MCF 10A (cell line): Measurements from ENCODE around the gene NDUFC2. TPM values are rescaled to one million over a fixed set of nuclear protein-coding genes. Genes with fewer than 3 reads are reported as not detected.

Experiments used
- BruUV-seq: library from RNA; stranded (reverse); fragments of 400-500 nt; replicated peaks from 2 replicates; lab custom pipeline; 2021; lab: Mats Ljungman, UMichigan
- CTCF ChIA-PET: fragments of 300-600 bp; sonication (Branson Sonifier 250); formaldehyde crosslinking; extraction: SDS; loops from one replicate; lab custom pipeline; 2021; ENCODE audit warnings: antibody characterized with exemption, inconsistent platforms; lab: Yijun Ruan, JAX
- POLR2A ChIA-PET: fragments of 300-600, 350-650 bp; sonication (Branson Sonifier 250); formaldehyde crosslinking; extraction: SDS; loops from one replicate; lab custom pipeline; 2020; ENCODE audit warnings: antibody characterized with exemption, inconsistent platforms; lab: Yijun Ruan, JAX
- DNase-seq: peaks from one replicate; pipeline ENCODE4 v3.0.0-alpha.2; 2018; ENCODE audit not compliant: unreplicated experiment
- H3K27ac Mint-ChIP-seq: one replicate; pipeline ENCODE4 v1.8.0; 2022; ENCODE audit warnings: mild to moderate bottlenecking, low read depth, mixed read lengths; ENCODE audit not compliant: unreplicated experiment
- H3K27me3 Mint-ChIP-seq: one replicate; pipeline ENCODE4 v1.8.0; 2022; ENCODE audit warnings: mixed read lengths; ENCODE audit not compliant: insufficient read depth, unreplicated experiment
- H3K36me3 Mint-ChIP-seq: one replicate; pipeline ENCODE4 v1.8.0; 2022; ENCODE audit warnings: mild to moderate bottlenecking, moderate library complexity, mixed read lengths; ENCODE audit not compliant: insufficient read depth, unreplicated experiment
- H3K4me1 Mint-ChIP-seq: one replicate; pipeline ENCODE4 v1.8.0; 2022; ENCODE audit warnings: mixed read lengths; ENCODE audit not compliant: insufficient read depth, unreplicated experiment
- H3K4me3 Mint-ChIP-seq: one replicate; pipeline ENCODE4 v1.8.0; 2022; ENCODE audit warnings: mild to moderate bottlenecking, moderate library complexity, mixed read lengths; ENCODE audit not compliant: unreplicated experiment
- H3K9me3 Mint-ChIP-seq: one replicate; pipeline ENCODE4 v1.8.0; 2022; ENCODE audit warnings: mixed read lengths; ENCODE audit not compliant: unreplicated experiment
- intact Hi-C: fragments of 100-400 bp; cut with micrococcal nuclease; formaldehyde crosslinking; loops from 2 replicates; pipeline ENCODE4 v1.14.1; 2022
- total RNA-seq: library from RNA; stranded (reverse); gene quantifications from 2 replicates; pipeline ENCODE4 v1.2.3, GENCODE V29; 2022
- TF ChIP-seq, protein P1 (sequence below): fragments of 200-600 bp; IDR thresholded peaks from one replicate; pipeline ENCODE4 v1.8.0; 2022; ENCODE audit warnings: antibody characterized with exemption, mild to moderate bottlenecking; ENCODE audit not compliant: unreplicated experiment

Gene NDUFC2
- total RNA-seq, 1 experiment from 2014 or later: 186 TPM

DNA sequence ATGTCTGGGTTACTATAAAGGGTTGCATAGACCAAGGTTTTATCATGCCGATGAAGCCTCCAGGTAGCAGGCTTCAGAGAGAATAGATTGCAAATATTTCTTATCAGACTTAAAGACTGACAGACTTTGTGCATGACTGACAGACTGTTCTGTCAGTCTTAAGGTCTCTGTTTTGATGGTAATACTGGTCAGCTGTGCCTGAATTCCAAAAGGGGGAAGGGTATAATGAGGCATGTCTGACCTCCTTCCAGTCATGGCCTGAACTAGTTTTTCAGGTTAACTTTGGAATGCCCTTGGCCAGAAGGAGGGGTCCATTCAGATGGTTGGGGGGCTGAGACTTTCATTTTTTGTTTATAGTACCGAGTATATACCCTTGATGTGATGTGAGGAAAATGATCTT, 51.9 kb downstream of the NDUFC2 start:
- Mint-ChIP-seq H3K27ac (no peak overlapping the region), H3K27me3 (no peaks in the 10 kb centered on the region), H3K4me3 (no peak overlapping the region), H3K9me3 (no peaks in the 10 kb centered on the region), H3K36me3 (peaks cover 5% of the 10 kb centered on the region), H3K4me1 (peaks cover 18% of the 10 kb centered on the region)
- no TSS peak for BruUV-seq
- CTCF ChIA-PET: interaction anchor here (0.7 to 1.2 kb wide), 3 partner anchors 9 to 18 kb away, joined by 3 read pairs; no protein-coding TSS in a partner anchor
- POLR2A ChIA-PET: no interaction called here
- intact Hi-C loops: no loop called here
- TF ChIP-seq, protein P1, sequence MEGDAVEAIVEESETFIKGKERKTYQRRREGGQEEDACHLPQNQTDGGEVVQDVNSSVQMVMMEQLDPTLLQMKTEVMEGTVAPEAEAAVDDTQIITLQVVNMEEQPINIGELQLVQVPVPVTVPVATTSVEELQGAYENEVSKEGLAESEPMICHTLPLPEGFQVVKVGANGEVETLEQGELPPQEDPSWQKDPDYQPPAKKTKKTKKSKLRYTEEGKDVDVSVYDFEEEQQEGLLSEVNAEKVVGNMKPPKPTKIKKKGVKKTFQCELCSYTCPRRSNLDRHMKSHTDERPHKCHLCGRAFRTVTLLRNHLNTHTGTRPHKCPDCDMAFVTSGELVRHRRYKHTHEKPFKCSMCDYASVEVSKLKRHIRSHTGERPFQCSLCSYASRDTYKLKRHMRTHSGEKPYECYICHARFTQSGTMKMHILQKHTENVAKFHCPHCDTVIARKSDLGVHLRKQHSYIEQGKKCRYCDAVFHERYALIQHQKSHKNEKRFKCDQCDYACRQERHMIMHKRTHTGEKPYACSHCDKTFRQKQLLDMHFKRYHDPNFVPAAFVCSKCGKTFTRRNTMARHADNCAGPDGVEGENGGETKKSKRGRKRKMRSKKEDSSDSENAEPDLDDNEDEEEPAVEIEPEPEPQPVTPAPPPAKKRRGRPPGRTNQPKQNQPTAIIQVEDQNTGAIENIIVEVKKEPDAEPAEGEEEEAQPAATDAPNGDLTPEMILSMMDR: no peak
- no peak for DNase-seq

GRCh38 chr11:78025378-78025777, 54.3 kb downstream of the NDUFC2 start:
- H3K9me3 Mint-ChIP-seq: no peaks in the 10 kb centered on the region
- ChIA-PET POLR2A (no interaction called here), CTCF (interaction anchor here (1.1 to 1.3 kb wide), 2 partner anchors 17 to 21 kb away, joined by 3 read pairs; no protein-coding TSS in a partner anchor)
- no peak for DNase-seq
- intact Hi-C loops: no loop called here
- TF ChIP-seq, protein P1: no peak
- H3K4me3 Mint-ChIP-seq: no peak overlapping the region
- peaks cover 5% of the 10 kb centered on the region for H3K36me3 Mint-ChIP-seq
- H3K27ac Mint-ChIP-seq: no peak overlapping the region
- BruUV-seq: no TSS peak
- peaks cover 26% of the 10 kb centered on the region for H3K4me1 Mint-ChIP-seq
- H3K27me3 Mint-ChIP-seq: no peaks in the 10 kb centered on the region

DNA sequence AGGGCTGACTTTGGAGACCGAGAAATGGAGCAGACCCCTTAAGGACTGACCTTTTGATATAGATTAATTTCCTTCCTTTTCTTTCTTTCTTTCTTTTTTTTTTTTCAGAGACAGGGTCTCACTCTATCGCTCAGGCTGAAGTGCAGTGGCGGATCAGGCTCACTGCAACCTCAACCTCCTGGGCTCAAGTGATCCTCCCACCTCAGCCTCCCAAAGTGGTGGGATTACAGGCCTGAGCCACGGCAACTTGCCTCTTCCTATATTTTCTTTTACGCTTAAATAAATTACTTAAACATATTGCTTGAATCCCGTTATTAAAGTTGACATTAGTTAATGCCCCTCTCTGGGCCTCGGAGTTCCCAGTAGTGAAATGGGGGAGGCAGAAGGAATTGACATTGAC, 56.2 kb downstream of the NDUFC2 start:
- Mint-ChIP-seq H3K4me3 (peak overlapping the region; percentile 77), H3K27ac (peak overlapping the region; percentile 60), H3K27me3 (no peaks in the 10 kb centered on the region), H3K36me3 (peaks cover 2% of the 10 kb centered on the region), H3K9me3 (no peaks in the 10 kb centered on the region), H3K4me1 (peaks cover 27% of the 10 kb centered on the region)
- BruUV-seq: no TSS peak
- CTCF ChIA-PET: interaction anchor here (0.5 kb wide), 1 partner anchor 206 kb away, joined by 5 read pairs; no protein-coding TSS in a partner anchor
- no peak for DNase-seq
- intact Hi-C loops: no loop called here
- POLR2A ChIA-PET: interaction anchor here (1.4 kb wide), 1 partner anchor 28 kb away, joined by 5 read pairs; the partner anchor contains the start of gene INTS4
- TF ChIP-seq, protein P1: no peak

DNA sequence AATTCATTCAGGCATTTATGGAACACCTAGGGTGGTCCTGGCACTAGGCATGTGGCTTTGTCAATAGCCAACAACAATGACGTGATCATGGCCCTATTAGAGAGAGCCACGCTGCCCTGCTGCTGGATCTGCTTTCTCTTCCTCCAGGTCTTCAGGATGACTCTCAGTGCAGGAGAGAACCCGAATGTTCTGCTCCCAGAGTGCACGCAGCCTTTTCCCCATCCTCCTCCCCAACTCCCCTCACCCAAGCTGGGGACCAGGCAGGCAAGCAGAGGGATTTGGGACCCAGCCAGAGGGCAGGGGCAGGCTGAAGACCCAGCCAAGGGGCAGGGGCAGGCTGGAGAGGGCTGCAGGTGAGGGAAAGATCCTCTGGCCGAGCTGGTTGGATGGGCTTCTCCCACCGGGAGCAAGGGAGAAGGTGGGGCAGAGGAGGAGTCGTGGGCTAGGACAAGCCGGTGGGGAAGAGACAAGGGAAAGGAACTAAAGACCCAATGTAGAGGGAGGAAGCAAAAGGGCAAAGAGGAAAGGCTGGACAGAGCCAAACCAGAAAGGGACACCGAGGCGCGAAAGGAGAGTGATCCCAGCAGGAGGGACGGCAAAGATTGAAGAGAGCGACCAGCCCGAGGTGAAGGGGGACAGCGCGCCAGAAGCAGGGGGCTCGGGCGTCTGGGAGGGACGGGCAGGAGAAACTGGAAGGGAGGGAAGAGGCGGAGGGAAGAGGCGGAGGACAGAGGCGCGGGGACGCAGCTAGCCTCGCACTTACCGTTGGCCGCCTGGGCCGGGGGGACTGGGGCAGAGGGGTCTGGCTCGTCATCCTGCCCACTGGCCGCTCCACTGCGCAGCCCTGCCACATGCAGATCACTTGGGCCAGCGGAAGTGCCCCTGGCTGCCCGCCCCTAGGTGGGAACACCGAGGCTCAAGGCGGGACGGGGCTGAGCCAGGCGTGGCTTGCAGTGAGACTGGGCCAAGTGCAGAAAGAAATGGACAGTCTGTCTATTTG, 57.0 kb downstream of the NDUFC2 start, which contains the start of gene KCTD14:
Gene KCTD14, minus strand, starts transcription at position 880 of the 1,000 bp plus-strand sequence. Its CDS starts 27 bp downstream, at position 853.
- no peaks in the 10 kb centered on the region for H3K36me3 Mint-ChIP-seq
- intact Hi-C loops: no loop called here
- BruUV-seq: no TSS peak
- CTCF ChIA-PET: interaction anchor here (0.5 to 3.0 kb wide), 3 partner anchors 14 to 206 kb away, joined by 3 to 18 read pairs (median 5); no protein-coding TSS in a partner anchor
- peak within 1 kb of the TSS; percentile 60 for H3K27ac Mint-ChIP-seq
- peak; percentile 35 for DNase-seq
- H3K4me3 Mint-ChIP-seq: peak within 1 kb of the TSS; percentile 77
- peaks cover 25% of the 10 kb centered on the region for H3K4me1 Mint-ChIP-seq
- TF ChIP-seq, protein P1: no peak
- no peaks in the 10 kb centered on the region for H3K27me3 Mint-ChIP-seq
- POLR2A ChIA-PET: interaction anchor here (1.4 kb wide), 1 partner anchor 28 kb away, joined by 5 read pairs; the partner anchor contains the start of gene INTS4
- no peaks in the 10 kb centered on the region for H3K9me3 Mint-ChIP-seq
